H9 (cell line): Measurements from ENCODE around the gene TFDP1. TPM values are rescaled to one million over a fixed set of nuclear protein-coding genes. Genes with fewer than 3 reads are reported as not detected.

Experiments
- DNase-seq: peaks from one replicate; pipeline ENCODE4 v3.0.0-alpha.2; 2017
- H2AFZ ChIP-seq: one replicate; pipeline ENCODE4 v1.6.1; 2013; ENCODE audit warnings: mild to moderate bottlenecking, low read length, control low read depth, moderate library complexity
- H2AK5ac ChIP-seq: 2 replicates; pipeline ENCODE4 v1.6.1; 2013; ENCODE audit warnings: low read length, control low read depth, mixed read lengths; ENCODE audit not compliant: insufficient read length
- H2BK120ac ChIP-seq: one replicate; pipeline ENCODE4 v1.6.1; 2013; ENCODE audit warnings: low read depth, mild to moderate bottlenecking, low read length, control low read depth, inconsistent platforms; ENCODE audit not compliant: poor library complexity, severe bottlenecking
- H2BK12ac ChIP-seq: 2 replicates; pipeline ENCODE4 v1.6.1; 2013; ENCODE audit warnings: low read length, control low read depth, mixed read lengths, low read depth; ENCODE audit not compliant: insufficient read length
- H2BK15ac ChIP-seq: 2 replicates; pipeline ENCODE4 v1.6.1; 2013; ENCODE audit warnings: low read depth, low read length, control low read depth
- H2BK20ac ChIP-seq: one replicate; pipeline ENCODE4 v1.6.1; 2013; ENCODE audit warnings: low read depth, mild to moderate bottlenecking, low read length, control low read depth, inconsistent platforms; ENCODE audit not compliant: poor library complexity, severe bottlenecking
- H2BK5ac ChIP-seq: 2 replicates; pipeline ENCODE4 v1.6.1; 2013; ENCODE audit warnings: low read length, control low read depth, mixed read lengths; ENCODE audit not compliant: insufficient read length
- H3K14ac ChIP-seq: 2 replicates; pipeline ENCODE4 v1.6.1; 2013; ENCODE audit warnings: low read length, control low read depth; ENCODE audit not compliant: insufficient read depth
- H3K18ac ChIP-seq: 2 replicates; pipeline ENCODE4 v1.6.1; 2013; ENCODE audit warnings: low read depth, mild to moderate bottlenecking, mixed read lengths, low read length, control low read depth; ENCODE audit not compliant: insufficient read length
- H3K23ac ChIP-seq: 2 replicates; pipeline ENCODE4 v1.6.1; 2013; ENCODE audit warnings: low read length, control low read depth, mixed read lengths, low read depth; ENCODE audit not compliant: insufficient read length
- H3K23me2 ChIP-seq: 2 replicates; pipeline ENCODE4 v1.6.1; 2013; ENCODE audit warnings: low read depth, mild to moderate bottlenecking, mixed read lengths, low read length, control low read depth; ENCODE audit not compliant: insufficient read length, poor library complexity, severe bottlenecking
- H3K27ac ChIP-seq: 2 replicates; pipeline ENCODE4 v1.5.1; 2013; ENCODE audit warnings: low read length, control low read depth, mixed read lengths, low read depth; ENCODE audit not compliant: insufficient read length
- H3K27me3 ChIP-seq: 2 replicates; pipeline ENCODE4 v1.6.1; 2013; ENCODE audit warnings: low read length, control low read depth, inconsistent platforms; ENCODE audit not compliant: insufficient read depth
- H3K4ac ChIP-seq: 2 replicates; pipeline ENCODE4 v1.6.1; 2013; ENCODE audit warnings: low read depth, mild to moderate bottlenecking, control low read depth, inconsistent platforms, low read length, moderate library complexity
- H3K4me1 ChIP-seq: 2 replicates; pipeline ENCODE4 v1.6.1; 2013; ENCODE audit warnings: low read length, control low read depth, inconsistent platforms; ENCODE audit not compliant: insufficient read depth
- H3K4me2 ChIP-seq: 2 replicates; pipeline ENCODE4 v1.6.1; 2013; ENCODE audit warnings: low read length, control low read depth, mixed read lengths; ENCODE audit not compliant: insufficient read length, insufficient read depth
- H3K56ac ChIP-seq: 2 replicates; pipeline ENCODE4 v1.6.1; 2013; ENCODE audit warnings: low read depth, mild to moderate bottlenecking, mixed read lengths, low read length, control low read depth; ENCODE audit not compliant: insufficient read length
- H3K79me1 ChIP-seq: 2 replicates; pipeline ENCODE4 v1.6.1; 2013; ENCODE audit warnings: low read depth, mild to moderate bottlenecking, moderate library complexity, low read length, control low read depth, inconsistent platforms; ENCODE audit not compliant: insufficient read depth, poor library complexity, severe bottlenecking
- H3K79me2 ChIP-seq: 2 replicates; pipeline ENCODE4 v1.6.1; 2013; ENCODE audit warnings: low read length, control low read depth, inconsistent platforms; ENCODE audit not compliant: insufficient read depth
- H3K9ac ChIP-seq: 2 replicates; pipeline ENCODE4 v1.6.1; 2013; ENCODE audit warnings: low read length, control low read depth, mixed read lengths; ENCODE audit not compliant: insufficient read length; ENCODE audit errors: extremely low read depth
- H3K9me3 ChIP-seq: one replicate; pipeline ENCODE4 v1.6.1; 2013; ENCODE audit warnings: low read depth, low read length, inconsistent platforms; ENCODE audit not compliant: control insufficient read depth
- H3T11ph ChIP-seq: one replicate; pipeline ENCODE4 v1.6.1; 2013; ENCODE audit warnings: mild to moderate bottlenecking, low read length, control low read depth, inconsistent platforms
- H4K20me1 ChIP-seq: one replicate; pipeline ENCODE4 v1.6.1; 2013; ENCODE audit not compliant: control insufficient read depth, insufficient read length, insufficient read depth
- H4K5ac ChIP-seq: 2 replicates; pipeline ENCODE4 v1.6.1; 2013; ENCODE audit warnings: low read depth, mild to moderate bottlenecking, mixed read lengths, low read length, control low read depth; ENCODE audit not compliant: insufficient read length
- H4K8ac ChIP-seq: replicated peaks from 2 replicates; pipeline ENCODE4 v1.6.1; 2013; ENCODE audit warnings: low read length, control low read depth, mixed read lengths, low read depth; ENCODE audit not compliant: insufficient read length
- H4K91ac ChIP-seq: 2 replicates; pipeline ENCODE4 v1.6.1; 2013; ENCODE audit warnings: low read depth, mild to moderate bottlenecking, moderate library complexity, mixed read lengths, low read length, control low read depth; ENCODE audit not compliant: insufficient read length
- H3K27ac Mint-ChIP-seq, 3 experiments: 2 replicates in 2 of 3; 3 replicates in 1 of 3; pipeline ENCODE4 v1.8.0; 2020 to 2021; ENCODE audit warnings: mixed read lengths in 3 of 3, mild to moderate bottlenecking in 1 of 3, moderate library complexity in 1 of 3
- H3K27me3 Mint-ChIP-seq: 2 replicates; pipeline ENCODE4 v1.8.0; 2021; ENCODE audit warnings: low read depth, mild to moderate bottlenecking, moderate library complexity, mixed read lengths
- H3K36me3 Mint-ChIP-seq, 3 experiments: 2 replicates in 2 of 3; 3 replicates in 1 of 3; pipeline ENCODE4 v1.8.0; 2020 to 2021; ENCODE audit warnings: low read depth in 3 of 3, mixed read lengths in 3 of 3; ENCODE audit not compliant: insufficient read depth in 1 of 3
- H3K4me1 Mint-ChIP-seq, 2 experiments: 2 replicates each; pipeline ENCODE4 v1.8.0; 2020; ENCODE audit warnings: mixed read lengths in 2 of 2
- H3K4me3 Mint-ChIP-seq, 2 experiments: 2 replicates in 1 of 2; 3 replicates in 1 of 2; pipeline ENCODE4 v1.8.0; 2020 to 2021; ENCODE audit warnings: mild to moderate bottlenecking in 2 of 2, mixed read lengths in 2 of 2, moderate library complexity in 1 of 2
- H3K9me3 Mint-ChIP-seq, 2 experiments: 2 replicates in 1 of 2; 3 replicates in 1 of 2; pipeline ENCODE4 v1.8.0; 2020; ENCODE audit warnings: mild to moderate bottlenecking in 2 of 2, mixed read lengths in 2 of 2, moderate library complexity in 1 of 2
- WGBS: extraction: QIAGEN DNeasy Blood & Tissue Kit; methylation state at CpG from one replicate; pipeline ENCODE4 v1.1.7; 2013; ENCODE audit warnings: missing lambda C conversion rate, low lambda C conversion rate, mixed read lengths; ENCODE audit not compliant: insufficient read length; ENCODE audit errors: extremely low coverage; 5-methylcytosine and 5-hydroxymethylcytosine counted together
- total RNA-seq: library from RNA; stranded (reverse); gene quantifications from 2 replicates; pipeline ENCODE4 v1.2.1, GENCODE V29; 2021
- TF ChIP-seq, protein P1 (sequence below): fragments of 200-600 bp; sonication (generic); conservative IDR thresholded peaks from 3 replicates; pipeline ENCODE4 v1.8.0; 2021; ENCODE audit warnings: antibody characterized with exemption, mild to moderate bottlenecking

Gene TFDP1
- total RNA-seq, 1 experiment from 2014 or later: 111 TPM

DNA sequence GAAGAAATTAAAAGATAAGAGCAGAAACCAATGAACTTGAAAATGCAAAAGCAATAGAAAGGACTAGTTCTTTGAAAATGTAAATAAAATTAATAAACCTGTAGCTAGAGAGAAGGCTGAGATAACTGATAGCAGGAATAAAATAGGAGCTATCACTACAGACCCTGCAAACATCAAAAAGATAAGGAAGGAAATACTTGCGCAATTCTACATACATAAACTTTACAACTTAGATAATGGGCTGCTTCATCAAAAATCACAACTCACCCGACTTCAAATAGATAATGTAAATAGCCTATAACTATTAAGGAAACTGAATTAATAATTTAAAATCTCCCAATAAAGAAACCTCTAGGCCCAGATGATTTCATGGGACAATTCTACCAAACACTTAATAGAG lies 77.0 kb downstream of the TFDP1 start:
- Histone ChIP-seq H3K79me1 (no peaks in the 10 kb centered on the region), H2BK5ac (no peak overlapping the region), H3K9ac (no peak overlapping the region), H3K4me2 (no peak overlapping the region), H2BK20ac (no peak overlapping the region), H2AK5ac (no peak overlapping the region), H3K14ac (no peak overlapping the region), H2BK15ac (no peak overlapping the region), H2BK12ac (no peak overlapping the region), H3K23ac (no peak overlapping the region), H3K56ac (no peak overlapping the region), H4K20me1 (no peaks in the 10 kb centered on the region), H3K18ac (no peak overlapping the region), H3K27ac (no peak overlapping the region), H3K23me2 (no peaks in the 10 kb centered on the region), H2BK120ac (no peak overlapping the region), H3K4ac (no peak overlapping the region), H3K4me1 (no peaks in the 10 kb centered on the region), H4K8ac (no peak overlapping the region), H3K27me3 (no peaks in the 10 kb centered on the region), H2AFZ (no peak overlapping the region), H4K91ac (no peak overlapping the region), H3K79me2 (no peaks in the 10 kb centered on the region), H3T11ph (no peak overlapping the region), H3K9me3 (no peaks in the 10 kb centered on the region), H4K5ac (no peak overlapping the region)
- DNase-seq: no peak
- TF ChIP-seq, protein P1, sequence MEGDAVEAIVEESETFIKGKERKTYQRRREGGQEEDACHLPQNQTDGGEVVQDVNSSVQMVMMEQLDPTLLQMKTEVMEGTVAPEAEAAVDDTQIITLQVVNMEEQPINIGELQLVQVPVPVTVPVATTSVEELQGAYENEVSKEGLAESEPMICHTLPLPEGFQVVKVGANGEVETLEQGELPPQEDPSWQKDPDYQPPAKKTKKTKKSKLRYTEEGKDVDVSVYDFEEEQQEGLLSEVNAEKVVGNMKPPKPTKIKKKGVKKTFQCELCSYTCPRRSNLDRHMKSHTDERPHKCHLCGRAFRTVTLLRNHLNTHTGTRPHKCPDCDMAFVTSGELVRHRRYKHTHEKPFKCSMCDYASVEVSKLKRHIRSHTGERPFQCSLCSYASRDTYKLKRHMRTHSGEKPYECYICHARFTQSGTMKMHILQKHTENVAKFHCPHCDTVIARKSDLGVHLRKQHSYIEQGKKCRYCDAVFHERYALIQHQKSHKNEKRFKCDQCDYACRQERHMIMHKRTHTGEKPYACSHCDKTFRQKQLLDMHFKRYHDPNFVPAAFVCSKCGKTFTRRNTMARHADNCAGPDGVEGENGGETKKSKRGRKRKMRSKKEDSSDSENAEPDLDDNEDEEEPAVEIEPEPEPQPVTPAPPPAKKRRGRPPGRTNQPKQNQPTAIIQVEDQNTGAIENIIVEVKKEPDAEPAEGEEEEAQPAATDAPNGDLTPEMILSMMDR: no peak
- peaks cover 0 to 5% (median 1%) of the 10 kb centered on the region in 3 experiments; a peak in 2 of 7 replicates for H3K36me3 Mint-ChIP-seq
- H3K4me3 Mint-ChIP-seq: no peak overlapping the region
- peaks cover 3% of the 10 kb centered on the region for H3K27me3 Mint-ChIP-seq
- peaks cover 4 to 11% of the 10 kb centered on the region in 2 experiments; a peak in 3 of 5 replicates for H3K9me3 Mint-ChIP-seq
- WGBS: no CpG with 5 or more reads among the region's 2 CpGs
- peaks cover 2 to 6% of the 10 kb centered on the region in 2 experiments; a peak in 2 of 4 replicates for H3K4me1 Mint-ChIP-seq
- no peak overlapping the region for H3K27ac Mint-ChIP-seq
